ENCODE measurements around the gene CCDC144A.
"Not testable (repeated sequence)": the region's sequence is repeated elsewhere in the genome, so short reads cannot be mapped to it uniquely, and the experiment has no call there.

The CCDC144A gene

DNA sequence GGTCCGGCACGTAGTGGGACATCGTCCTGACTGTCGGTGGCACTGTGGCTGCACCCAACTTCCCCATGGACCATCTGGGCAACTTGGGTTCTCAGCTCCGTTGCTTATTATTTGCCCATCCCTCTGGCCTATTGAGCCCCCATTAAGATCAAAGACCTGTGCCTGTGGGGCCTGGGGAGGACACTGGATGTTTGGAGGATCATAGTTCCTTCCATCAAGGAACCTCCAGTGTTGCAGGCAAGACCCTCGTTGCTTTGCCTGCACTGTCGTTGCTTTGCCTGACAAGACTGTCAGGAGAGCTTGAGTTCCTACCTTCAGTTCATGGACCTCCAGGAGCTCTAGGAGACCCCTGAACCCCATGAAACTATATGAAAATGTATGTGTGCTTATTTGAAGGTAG is 127.2 kb downstream of the CCDC144A start:
- TF ChIP-seq, protein P1, sequence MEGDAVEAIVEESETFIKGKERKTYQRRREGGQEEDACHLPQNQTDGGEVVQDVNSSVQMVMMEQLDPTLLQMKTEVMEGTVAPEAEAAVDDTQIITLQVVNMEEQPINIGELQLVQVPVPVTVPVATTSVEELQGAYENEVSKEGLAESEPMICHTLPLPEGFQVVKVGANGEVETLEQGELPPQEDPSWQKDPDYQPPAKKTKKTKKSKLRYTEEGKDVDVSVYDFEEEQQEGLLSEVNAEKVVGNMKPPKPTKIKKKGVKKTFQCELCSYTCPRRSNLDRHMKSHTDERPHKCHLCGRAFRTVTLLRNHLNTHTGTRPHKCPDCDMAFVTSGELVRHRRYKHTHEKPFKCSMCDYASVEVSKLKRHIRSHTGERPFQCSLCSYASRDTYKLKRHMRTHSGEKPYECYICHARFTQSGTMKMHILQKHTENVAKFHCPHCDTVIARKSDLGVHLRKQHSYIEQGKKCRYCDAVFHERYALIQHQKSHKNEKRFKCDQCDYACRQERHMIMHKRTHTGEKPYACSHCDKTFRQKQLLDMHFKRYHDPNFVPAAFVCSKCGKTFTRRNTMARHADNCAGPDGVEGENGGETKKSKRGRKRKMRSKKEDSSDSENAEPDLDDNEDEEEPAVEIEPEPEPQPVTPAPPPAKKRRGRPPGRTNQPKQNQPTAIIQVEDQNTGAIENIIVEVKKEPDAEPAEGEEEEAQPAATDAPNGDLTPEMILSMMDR (conservative IDR thresholded peaks at IDR 0.05): no peak
- H3K27ac ChIP-seq: no peak overlapping the region

DNA sequence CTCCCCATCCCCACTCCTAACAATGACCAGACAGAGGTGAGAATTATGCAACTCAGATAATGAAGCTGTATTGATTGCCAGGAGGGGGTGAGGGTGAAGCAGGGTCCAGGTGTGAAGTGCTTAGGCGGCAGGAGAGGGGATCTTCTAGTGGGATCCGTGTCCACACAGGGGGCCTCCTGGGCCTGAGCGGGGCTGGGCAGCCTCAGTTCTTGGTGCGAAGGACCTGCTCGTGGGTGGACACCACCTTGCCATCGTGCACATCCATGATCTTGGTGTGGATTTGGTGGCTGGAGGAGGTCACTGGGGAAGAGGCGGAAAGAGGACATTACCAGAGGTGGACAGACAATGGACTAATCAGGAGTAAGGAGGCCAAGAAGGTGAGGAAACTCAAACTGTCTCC is 127.9 kb downstream of the CCDC144A start:
- H3K27ac ChIP-seq: not testable (repeated sequence)

DNA sequence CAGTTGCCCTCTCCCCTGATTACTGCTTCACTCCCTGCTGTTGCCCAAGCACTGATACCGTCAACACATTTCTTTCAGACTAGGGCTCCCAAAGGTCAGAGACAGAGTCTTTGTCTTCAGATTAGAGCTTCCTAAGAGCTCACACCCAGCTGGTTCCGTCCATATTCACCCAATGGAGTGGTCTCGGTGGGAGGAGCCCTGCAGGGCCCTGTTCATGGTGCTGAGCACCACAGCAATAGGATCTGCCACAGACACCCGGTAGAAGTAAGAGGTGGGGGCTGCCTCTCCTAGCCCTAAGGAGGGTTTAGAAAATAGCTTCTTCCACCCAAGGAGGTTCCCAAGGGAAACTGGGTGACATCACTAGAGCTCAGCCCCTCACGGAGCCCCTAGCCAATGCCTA is 128.3 kb downstream of the CCDC144A start:
- TF ChIP-seq, protein P1 (conservative IDR thresholded peaks at IDR 0.05): no peak
- H3K27ac ChIP-seq: no peak overlapping the region

DNA sequence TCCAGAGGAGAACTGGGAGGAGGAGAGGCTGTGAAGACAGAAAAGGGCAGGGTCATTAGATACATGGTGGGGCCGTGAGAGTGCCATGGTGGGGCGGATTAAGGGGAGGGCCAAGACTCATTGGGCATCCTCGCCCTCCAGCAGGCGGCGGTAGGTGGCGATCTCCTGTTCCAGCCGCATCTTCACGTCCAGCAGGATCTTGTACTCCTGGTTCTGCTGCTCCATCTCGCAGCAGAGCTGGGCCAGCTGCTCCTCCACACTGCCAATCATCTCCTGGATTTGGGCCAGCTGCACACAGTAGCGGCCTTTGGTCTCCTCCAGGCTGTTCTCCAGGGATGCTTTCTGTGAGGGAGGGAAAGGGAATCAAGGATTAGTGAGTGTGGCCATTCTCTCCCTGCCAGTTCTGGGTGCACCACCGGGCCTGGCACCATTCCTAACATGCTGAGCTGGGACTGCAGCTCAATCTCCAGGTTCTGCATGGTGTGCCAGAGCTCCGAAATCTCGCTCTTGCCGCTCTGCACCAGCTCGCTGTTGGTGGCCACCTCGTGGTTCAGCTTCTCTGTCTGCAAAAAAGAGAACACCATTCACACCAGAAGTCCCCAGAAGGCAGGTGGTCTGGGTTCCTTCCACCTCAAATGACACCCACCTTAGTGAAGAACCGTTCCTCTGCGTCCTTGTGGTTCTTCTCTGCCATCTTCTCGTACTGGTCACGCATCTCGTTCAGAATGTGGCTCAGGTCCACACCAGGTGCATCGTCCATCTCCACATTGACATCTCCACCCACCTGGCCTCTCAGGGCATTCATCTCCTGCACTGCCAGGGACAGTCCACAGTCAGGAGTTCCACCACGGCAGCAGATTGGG is 129.0 kb downstream of the CCDC144A start:
- H3K27ac ChIP-seq: no peak overlapping the region
- TF ChIP-seq, protein P1 (conservative IDR thresholded peaks at IDR 0.05): no peak

DNA sequence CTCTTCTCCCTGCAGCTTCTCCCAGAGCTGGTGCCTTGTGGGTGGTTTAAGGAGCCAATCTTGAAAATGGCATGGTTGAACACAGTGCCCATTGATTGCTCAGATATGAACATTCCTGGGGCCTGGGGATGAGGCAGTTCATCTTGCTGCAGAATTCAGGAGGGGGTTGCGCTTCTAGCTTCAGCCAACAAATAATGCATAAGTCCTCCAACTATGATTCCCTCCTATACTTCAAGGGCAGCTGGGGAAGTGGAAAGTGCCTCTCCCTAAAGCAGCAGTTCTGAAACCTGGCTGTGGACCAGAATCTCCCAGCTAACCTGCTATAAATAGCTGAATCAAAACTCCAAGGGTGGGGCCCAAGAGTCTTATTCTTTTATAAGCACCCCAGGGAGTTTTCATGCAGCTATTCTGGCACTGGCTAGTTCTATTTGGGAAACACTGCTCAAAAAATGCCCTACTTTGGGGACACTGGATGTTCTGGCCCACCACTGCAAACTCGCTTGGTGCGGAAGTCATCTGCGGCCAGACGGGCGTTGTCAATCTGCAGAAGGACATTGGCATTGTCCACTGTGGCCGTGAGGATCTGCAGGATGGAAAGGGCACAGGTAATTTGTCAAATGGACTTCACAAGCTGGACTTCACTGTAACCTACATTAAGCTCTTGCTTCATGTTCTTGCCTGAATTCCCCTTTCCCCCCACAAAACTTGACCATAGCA is 130.3 kb downstream of the CCDC144A start:
- TF ChIP-seq, protein P1 (conservative IDR thresholded peaks at IDR 0.05): no peak
- H3K27ac ChIP-seq: no peak overlapping the region

DNA sequence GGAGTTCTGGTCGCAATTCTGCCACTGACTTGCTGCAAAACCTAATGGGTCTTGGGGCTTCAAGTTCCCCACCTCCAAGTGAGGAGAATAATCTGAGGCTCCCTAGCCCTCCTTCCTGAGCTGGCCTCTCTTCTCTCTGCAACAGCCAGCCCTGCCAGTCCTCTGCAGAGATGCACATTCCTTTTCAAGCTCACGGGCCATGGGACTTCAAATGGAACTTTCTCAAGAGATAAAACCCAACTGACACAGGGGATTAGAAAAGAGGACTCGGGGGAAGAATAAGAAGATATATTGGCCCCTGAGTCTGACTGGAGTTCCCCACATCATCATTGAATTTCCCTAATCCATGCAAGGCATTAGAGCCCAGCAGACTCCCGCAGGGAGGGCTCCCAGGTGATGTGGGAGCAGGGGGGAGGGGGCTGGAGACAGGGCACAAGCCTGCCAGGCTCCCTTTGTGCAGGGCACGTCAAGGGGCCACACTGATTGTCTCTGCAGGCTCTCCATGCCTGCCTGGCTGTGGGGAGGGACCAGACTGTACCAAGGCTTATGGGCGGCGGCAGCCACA is 131.0 kb downstream of the CCDC144A start:
- H3K27ac ChIP-seq: no peak overlapping the region
- TF ChIP-seq, protein P1 (conservative IDR thresholded peaks at IDR 0.05): no peak

DNA sequence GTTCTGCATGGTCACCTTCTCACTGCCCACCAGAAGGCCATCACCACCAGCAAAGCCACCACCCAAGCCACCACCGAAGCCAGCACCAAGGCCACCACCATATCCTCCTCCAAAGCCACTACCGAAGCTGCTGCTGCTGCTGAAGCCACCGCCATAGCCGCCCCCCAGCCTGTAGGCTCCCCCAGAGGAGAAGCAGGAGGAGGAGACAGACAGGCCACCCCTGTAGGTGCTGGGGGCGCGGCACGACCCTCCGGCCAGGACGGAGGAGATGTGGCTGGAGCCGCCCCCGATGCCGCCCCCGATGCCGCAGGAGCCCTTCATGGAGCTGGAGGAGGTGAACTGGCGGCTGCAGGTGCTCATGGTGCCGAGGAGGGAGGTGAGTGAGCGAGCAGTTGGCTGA is 132.1 kb downstream of the CCDC144A start:
- H3K27ac ChIP-seq: not testable (repeated sequence)

DNA sequence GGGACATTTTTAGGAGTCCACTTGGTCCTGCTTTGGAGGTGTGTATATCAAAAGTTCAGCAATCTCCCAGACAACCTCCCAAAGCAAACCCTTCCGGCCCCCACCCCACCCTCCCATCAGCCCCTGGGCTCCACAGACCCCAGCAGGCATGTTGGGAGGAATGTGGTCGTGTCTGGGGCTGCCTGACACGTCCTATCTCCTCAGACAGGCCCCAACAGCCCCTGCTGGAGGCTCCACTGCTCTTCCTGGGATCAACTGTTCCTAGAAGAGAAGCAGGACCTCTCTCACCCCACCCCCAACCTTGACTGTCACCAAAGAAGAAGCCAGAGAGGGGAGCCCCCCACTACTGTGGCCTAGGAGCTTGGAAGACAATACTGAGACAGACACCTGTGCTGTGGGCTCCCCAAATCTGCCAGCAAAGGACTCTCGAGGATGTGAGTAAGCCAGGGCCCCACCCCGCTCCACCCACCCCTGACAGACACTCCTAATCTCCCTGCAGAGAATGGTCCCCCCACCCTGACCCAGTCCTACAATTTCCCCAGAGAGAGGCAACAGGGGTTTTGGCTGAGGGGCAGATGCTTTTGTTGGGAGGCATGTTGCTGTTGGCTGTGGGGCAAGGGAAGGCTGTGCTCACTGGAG is 133.8 kb downstream of the CCDC144A start:
- not testable (repeated sequence) for H3K27ac ChIP-seq

All from VCaP (cell line).